B cell (primary cell): ENCODE results near the gene JARID2. TPM values are rescaled to one million over a fixed set of nuclear protein-coding genes. Genes with fewer than 3 reads are reported as not detected.

ENCODE experiments used
- ATAC-seq: fragments of 200-7000 bp; cut with Tn5 transposase; one replicate; pipeline ENCODE4 v1.10.0; 2021; ENCODE audit warnings: low read depth, mild to moderate bottlenecking, moderate number of reproducible peaks, moderate library complexity
- CTCF ChIA-PET: fragments of 350-600 bp; sonication (Branson Sonifier 250); formaldehyde crosslinking; loops from one replicate; lab custom pipeline; 2021; ENCODE audit warnings: antibody characterized with exemption, inconsistent platforms; lab: Charles Lee
- POLR2A ChIA-PET: fragments of 350-600 bp; sonication (Branson Sonifier 250); formaldehyde crosslinking; loops from one replicate; lab custom pipeline; 2021; ENCODE audit warnings: antibody characterized with exemption; lab: Charles Lee
- DNase-seq: peaks from one replicate; pipeline ENCODE4 v3.0.0; 2013
- H2AFZ ChIP-seq: 2 replicates; pipeline ENCODE4 v1.6.1; 2012; ENCODE audit warnings: mild to moderate bottlenecking, low read depth, low read length; ENCODE audit not compliant: insufficient read depth, poor library complexity, severe bottlenecking
- H3K27ac ChIP-seq, 2 donors: 1 replicate in 1 of 2; 2 replicates in 1 of 2; pipeline ENCODE4 v1.5.1; 2012 to 2013; ENCODE audit warnings: low read length in 2 of 2, mild to moderate bottlenecking in 2 of 2, moderate library complexity in 1 of 2
- H3K27me3 ChIP-seq, 4 experiments: fragments of 200-600 bp in 1 of 4; sonication (generic) in 1 of 4; replicated peaks in 1 of 4; 1 replicate in 2 of 4; 2 replicates in 2 of 4; pipeline versions ENCODE4 v1.6.1 to v1.7.0; 2013 to 2016; ENCODE audit warnings: low read length in 3 of 4, mild to moderate bottlenecking in 2 of 4, mixed read lengths in 1 of 4, moderate library complexity in 1 of 4; ENCODE audit not compliant: insufficient read depth in 4 of 4, control insufficient read depth in 3 of 4; ENCODE audit errors: control extremely low read depth in 1 of 4
- H3K36me3 ChIP-seq, 2 experiments: replicated peaks in 1 of 2; 1 replicate in 1 of 2; 2 replicates in 1 of 2; pipeline versions ENCODE4 v1.6.1 to v1.7.1; 2013; ENCODE audit warnings: low read length in 1 of 2; ENCODE audit not compliant: insufficient read depth in 2 of 2, control insufficient read depth in 1 of 2; ENCODE audit errors: control extremely low read depth in 1 of 2, extremely low read depth in 1 of 2
- H3K4me1 ChIP-seq, 2 donors: fragments of 200-600 bp in 1 of 2; sonication (generic) in 1 of 2; 1 replicate in 1 of 2; 2 replicates in 1 of 2; pipeline versions ENCODE4 v1.5.1 to v1.6.1; 2013 to 2017; ENCODE audit warnings: low read length in 2 of 2; ENCODE audit not compliant: control insufficient read depth in 2 of 2, insufficient read depth in 2 of 2
- H3K4me2 ChIP-seq: replicated peaks from 2 replicates; pipeline ENCODE3; 2012; ENCODE audit warnings: mild to moderate bottlenecking, low read depth, low read length; ENCODE audit not compliant: poor library complexity, severe bottlenecking
- H3K4me3 ChIP-seq, 5 experiments: fragments of 200-600 bp in 1 of 5; sonication (generic) in 1 of 5; 1 replicate in 3 of 5; 2 replicates in 2 of 5; pipeline versions ENCODE4 v1.5.1 to v1.7.0; 2011 to 2016; ENCODE audit warnings: low read length in 4 of 5, mild to moderate bottlenecking in 4 of 5, low read depth in 2 of 5, control low read depth in 1 of 5, moderate library complexity in 1 of 5; ENCODE audit not compliant: insufficient read depth in 1 of 5; ENCODE audit errors: control extremely low read depth in 1 of 5, extremely low read depth in 1 of 5
- H3K79me2 ChIP-seq: fragments of 200-600 bp; sonication (generic); one replicate; pipeline ENCODE4 v1.6.0; 2016; ENCODE audit warnings: low read length; ENCODE audit not compliant: control insufficient read depth, insufficient read depth
- H3K9ac ChIP-seq: fragments of 200-600 bp; sonication (generic); 2 replicates; pipeline ENCODE4 v1.6.1; 2017; ENCODE audit warnings: mild to moderate bottlenecking, low read length, moderate library complexity
- H3K9me3 ChIP-seq, 3 donors: one replicate each; pipeline versions ENCODE4 v1.6.1 to v1.7.1; 2013; ENCODE audit warnings: low read length in 2 of 3; ENCODE audit not compliant: control insufficient read depth in 2 of 3, insufficient read depth in 1 of 3; ENCODE audit errors: control extremely low read depth in 1 of 3
- H4K20me1 ChIP-seq: 2 replicates; pipeline ENCODE4 v1.6.0; 2012; ENCODE audit warnings: mild to moderate bottlenecking, low read length; ENCODE audit not compliant: insufficient read depth, control insufficient read depth, poor library complexity, severe bottlenecking
- H3K27ac Mint-ChIP-seq: one replicate; pipeline ENCODE4 v1.8.0; 2021; ENCODE audit warnings: mixed read lengths
- H3K27me3 Mint-ChIP-seq: one replicate; pipeline ENCODE4 v1.8.0; 2021; ENCODE audit warnings: mixed read lengths
- H3K4me1 Mint-ChIP-seq: one replicate; pipeline ENCODE4 v1.8.0; 2021; ENCODE audit warnings: mixed read lengths
- H3K4me3 Mint-ChIP-seq: one replicate; pipeline ENCODE4 v1.8.0; 2021; ENCODE audit warnings: mixed read lengths
- H3K9me3 Mint-ChIP-seq: one replicate; pipeline ENCODE4 v1.8.0; 2022; ENCODE audit warnings: mixed read lengths; ENCODE audit not compliant: insufficient read depth
- EZH2 ChIP-seq: IDR thresholded peaks from 2 replicates; pipeline ENCODE4 v1.6.1; 2012; ENCODE audit warnings: borderline replicate concordance, low read depth, mild to moderate bottlenecking, moderate library complexity, low read length; ENCODE audit not compliant: insufficient read depth, poor library complexity, severe bottlenecking
- WGBS: methylation state at CpG from one replicate; pipeline ENCODE4 v1.1.5; 2013; ENCODE audit warnings: missing lambda C conversion rate; ENCODE audit not compliant: insufficient coverage; 5-methylcytosine and 5-hydroxymethylcytosine counted together
- intact Hi-C: fragments of 100-400 bp; cut with micrococcal nuclease; formaldehyde crosslinking; loops from one replicate; pipeline ENCODE4 v1.10.0; 2022
- polyA plus RNA-seq: library from polyadenylated mRNA; depleted of rRNA; stranded (reverse); fragments of >200 nt; gene quantifications from 2 replicates; pipeline ENCODE4 v1.2.3, GENCODE V29; 2012
- total RNA-seq, 2 donors: library from RNA; stranded (reverse); fragments of 120-200 nt in 1 of 2; gene quantifications; 1 replicate in 1 of 2; 2 replicates in 1 of 2; pipeline versions ENCODE4 v1.2.3 to v1.2.4, GENCODE V29; 2013 to 2022
- TF ChIP-seq, protein P1 (sequence below): fragments of 200-600 bp; IDR thresholded peaks from one replicate; pipeline ENCODE4 v1.8.0; 2022; ENCODE audit warnings: antibody characterized with exemption, mild to moderate bottlenecking

Gene JARID2
- total and polyA plus RNA-seq, 2 donors (not counting 1 experiment from before 2014, with no cell fraction given) = 11.0 to 58.1 TPM

- Histone ChIP-seq H3K4me2 (no peak overlapping the region), H3K27me3 (no peaks in the 10 kb centered on the region), H2AFZ (no peak overlapping the region), H3K9me3 (no peaks in the 10 kb centered on the region), H3K4me3 (no peak overlapping the region), H4K20me1 (peaks cover 76% of the 10 kb centered on the region), H3K4me1 (peaks cover 30 to 45% of the 10 kb centered on the region in 2 donors), H3K36me3 (peaks cover 0 to 10% of the 10 kb centered on the region in 2 experiments), H3K79me2 (peaks cover 99% of the 10 kb centered on the region), H3K27ac (no peak overlapping the region), H3K9ac (no peak overlapping the region)
- no peaks in the 10 kb centered on the region for H3K27me3 Mint-ChIP-seq
- DNase-seq (no peak), ATAC-seq (no peak)
- H3K27ac Mint-ChIP-seq = no peak overlapping the region
- peaks cover 68% of the 10 kb centered on the region for H3K4me1 Mint-ChIP-seq
- no CpG with 5 or more reads among the region's 3 CpGs for WGBS
- intact Hi-C loops = no loop called here
- POLR2A ChIA-PET = interaction anchor here (0.5 kb wide), 1 partner anchor 28 kb away, joined by 3 read pairs; no protein-coding TSS in a partner anchor
- no peak overlapping the region for H3K4me3 Mint-ChIP-seq
- CTCF ChIA-PET = interaction anchor here (1.1 kb wide), 1 partner anchor 14 kb away, joined by 4 read pairs; no protein-coding TSS in a partner anchor
- TF ChIP-seq, protein P1, sequence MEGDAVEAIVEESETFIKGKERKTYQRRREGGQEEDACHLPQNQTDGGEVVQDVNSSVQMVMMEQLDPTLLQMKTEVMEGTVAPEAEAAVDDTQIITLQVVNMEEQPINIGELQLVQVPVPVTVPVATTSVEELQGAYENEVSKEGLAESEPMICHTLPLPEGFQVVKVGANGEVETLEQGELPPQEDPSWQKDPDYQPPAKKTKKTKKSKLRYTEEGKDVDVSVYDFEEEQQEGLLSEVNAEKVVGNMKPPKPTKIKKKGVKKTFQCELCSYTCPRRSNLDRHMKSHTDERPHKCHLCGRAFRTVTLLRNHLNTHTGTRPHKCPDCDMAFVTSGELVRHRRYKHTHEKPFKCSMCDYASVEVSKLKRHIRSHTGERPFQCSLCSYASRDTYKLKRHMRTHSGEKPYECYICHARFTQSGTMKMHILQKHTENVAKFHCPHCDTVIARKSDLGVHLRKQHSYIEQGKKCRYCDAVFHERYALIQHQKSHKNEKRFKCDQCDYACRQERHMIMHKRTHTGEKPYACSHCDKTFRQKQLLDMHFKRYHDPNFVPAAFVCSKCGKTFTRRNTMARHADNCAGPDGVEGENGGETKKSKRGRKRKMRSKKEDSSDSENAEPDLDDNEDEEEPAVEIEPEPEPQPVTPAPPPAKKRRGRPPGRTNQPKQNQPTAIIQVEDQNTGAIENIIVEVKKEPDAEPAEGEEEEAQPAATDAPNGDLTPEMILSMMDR = no peak
- TF ChIP-seq EZH2 = no peak
- H3K9me3 Mint-ChIP-seq = no peaks in the 10 kb centered on the region
Observed at GRCh38 chr6:15408758-15409157, 162.9 kb downstream of the JARID2 start.

GRCh38 chr6:15409301-15410125 is 163.6 kb downstream of the JARID2 start:
- Histone ChIP-seq H3K27me3 (no peaks in the 10 kb centered on the region), H3K4me1 (peaks cover 22 to 37% of the 10 kb centered on the region in 2 donors), H4K20me1 (peaks cover 69% of the 10 kb centered on the region), H3K9me3 (no peaks in the 10 kb centered on the region), H3K27ac (no peak overlapping the region), H3K79me2 (peaks cover 99% of the 10 kb centered on the region), H3K9ac (no peak overlapping the region), H3K36me3 (peaks cover 3 to 11% of the 10 kb centered on the region in 2 experiments), H3K4me3 (no peak overlapping the region), H3K4me2 (no peak overlapping the region), H2AFZ (no peak overlapping the region)
- intact Hi-C loops = no loop called here
- TF ChIP-seq EZH2 = no peak
- TF ChIP-seq, protein P1 = no peak
- no peaks in the 10 kb centered on the region for H3K9me3 Mint-ChIP-seq
- no peak for DNase-seq
- no peak for ATAC-seq
- H3K27ac Mint-ChIP-seq = no peak overlapping the region
- peaks cover 60% of the 10 kb centered on the region for H3K4me1 Mint-ChIP-seq
- H3K4me3 Mint-ChIP-seq = no peak overlapping the region
- ChIA-PET POLR2A (interaction anchor here (0.5 kb wide), 1 partner anchor 28 kb away, joined by 3 read pairs; no protein-coding TSS in a partner anchor), CTCF (interaction anchor here (1.1 to 1.6 kb wide), 2 partner anchors 13 to 164 kb away, joined by 3 to 4 read pairs; no protein-coding TSS in a partner anchor)
- WGBS = 80% methylated on average over 2 of the region's 6 CpGs
- no peaks in the 10 kb centered on the region for H3K27me3 Mint-ChIP-seq
